Suppressor macrophage treated with lipopolysaccharide for 4 hours (primary cell): ENCODE measurements around the gene TNFRSF1A.
"Not testable (repeated sequence)": the region's sequence is repeated elsewhere in the genome, so short reads cannot be mapped to it uniquely, and the experiment has no call there.

Experiments
- DNase-seq: peaks from one replicate; pipeline ENCODE4 v3.0.0-alpha.2; 2020

Gene TNFRSF1A

GRCh38 chr12:6355491-6356373 is 13.9 kb upstream of the TNFRSF1A start:
- peak; percentile 86 for DNase-seq

GRCh38 chr12:6354495-6355393 is 12.9 kb upstream of the TNFRSF1A start:
- DNase-seq, result no peak

- peak; percentile 72 for DNase-seq
Observed at GRCh38 chr12:6352193-6353173, 10.6 kb upstream of the TNFRSF1A start.

GRCh38 chr12:6351622-6352021 is 9.7 kb upstream of the TNFRSF1A start:
- DNase-seq, result no peak

GRCh38 chr12:6347367-6348338 is 5.8 kb upstream of the TNFRSF1A start:
- peak; percentile 56 for DNase-seq

GRCh38 chr12:6346942-6347341 is 5.1 kb upstream of the TNFRSF1A start:
- DNase-seq, result no peak

- no peak for DNase-seq
Observed at GRCh38 chr12:6346235-6346832, 4.5 kb upstream of the TNFRSF1A start.

- peak; percentile 92 for DNase-seq
Observed at GRCh38 chr12:6345319-6346091, 3.6 kb upstream of the TNFRSF1A start.

GRCh38 chr12:6344101-6344660 is 2.3 kb upstream of the TNFRSF1A start:
- DNase-seq, result not testable (repeated sequence)

- no peak for DNase-seq
Observed at GRCh38 chr12:6343518-6343917, 1.6 kb upstream of the TNFRSF1A start.

- DNase-seq, result no peak
Observed at GRCh38 chr12:6342140-6342889, 439 bp upstream of the TNFRSF1A start.

GRCh38 chr12:6340745-6341416 is 995 bp downstream of the TNFRSF1A start:
- peak; percentile 84 for DNase-seq

- DNase-seq, result peak; percentile 47
Observed at GRCh38 chr12:6340032-6340638, 1.7 kb downstream of the TNFRSF1A start.

- DNase-seq, result peak; percentile 34
Observed at GRCh38 chr12:6338955-6339354, 2.9 kb downstream of the TNFRSF1A start.

GRCh38 chr12:6338536-6338935 is 3.3 kb downstream of the TNFRSF1A start:
- not testable (repeated sequence) for DNase-seq

GRCh38 chr12:6337958-6338433 is 3.9 kb downstream of the TNFRSF1A start:
- peak; percentile 35 for DNase-seq
